Gastroesophageal sphincter (tissue), 4 donors: ENCODE data around the gene MYOZ3. TPM values are rescaled to one million over a fixed set of nuclear protein-coding genes. Genes with fewer than 3 reads are reported as not detected.

ENCODE experiments used
- ATAC-seq: fragments of 150-250 bp; one replicate; pipeline ENCODE4 v1.9.1; 2016; ENCODE audit warnings: mild to moderate bottlenecking, moderate library complexity
- H3K27ac ChIP-seq, 4 donors: fragments of 200-600 bp; sonication (generic) in 3 of 4; 1 replicate in 3 of 4; 2 replicates in 1 of 4; pipeline ENCODE4 v1.5.1; 2016 to 2019
- H3K27me3 ChIP-seq: fragments of 200-600 bp; sonication (generic); one replicate; pipeline ENCODE4 v1.5.1; 2019
- H3K36me3 ChIP-seq, 2 donors: fragments of 200-600 bp; sonication (generic); one replicate each; pipeline ENCODE4 v1.5.1; 2019; ENCODE audit warnings: control low read depth in 1 of 2
- H3K4me1 ChIP-seq, 3 donors: fragments of 200-600 bp; sonication (generic); 1 replicate in 2 of 3; 2 replicates in 1 of 3; pipeline ENCODE4 v1.5.1; 2016 to 2019; ENCODE audit warnings: control low read depth in 2 of 3
- H3K4me3 ChIP-seq, 2 donors: fragments of 200-600 bp; sonication (generic); one replicate each; pipeline ENCODE4 v1.5.1; 2019; ENCODE audit warnings: mild to moderate bottlenecking in 1 of 2, moderate library complexity in 1 of 2
- H3K9me3 ChIP-seq, 3 donors: fragments of 200-600 bp; sonication (generic); one replicate each; pipeline ENCODE4 v1.5.1; 2017 to 2019; ENCODE audit warnings: control low read depth in 2 of 3
- CTCF ChIP-seq, 4 experiments: fragments of 200-600 bp in 2 of 4; fragments of 450-650 bp in 2 of 4; sonication (generic) in 1 of 4; IDR thresholded peaks; one replicate each; pipeline ENCODE4 v1.5.1; 2017 to 2019; ENCODE audit warnings: antibody characterized with exemption in 4 of 4, mild to moderate bottlenecking in 2 of 4, moderate library complexity in 2 of 4
- EP300 ChIP-seq: sonication (generic); formaldehyde crosslinking; IDR thresholded peaks from one replicate; pipeline ENCODE4 v1.6.1; 2017; ENCODE audit warnings: antibody characterized with exemption, mild to moderate bottlenecking
- POLR2A ChIP-seq, 2 donors: fragments of 450-650 bp; IDR thresholded peaks; one replicate each; pipeline ENCODE4 v1.6.1; 2017; ENCODE audit warnings: antibody characterized with exemption in 2 of 2, mild to moderate bottlenecking in 2 of 2, moderate library complexity in 1 of 2
- POLR2AphosphoS5 ChIP-seq: sonication (generic); formaldehyde crosslinking; IDR thresholded peaks from one replicate; pipeline ENCODE4 v1.6.1; 2017; ENCODE audit warnings: antibody characterized with exemption
- WGBS, 2 donors: methylation state at CpG; one replicate each; pipeline ENCODE4 v1.1.5; 2018; ENCODE audit warnings: low coverage in 1 of 2; 5-methylcytosine and 5-hydroxymethylcytosine counted together
- total RNA-seq, 4 donors: library from RNA; depleted of rRNA; stranded (reverse); fragments of >200 nt; gene quantifications; one replicate each; pipeline ENCODE4 v1.1.0, GENCODE V29; 2016

MYOZ3 gene
- total RNA-seq, 4 donors from 2014 or later = 0.13 to 0.62 (median 0.22) TPM; not detected in 1

- Histone ChIP-seq H3K4me1 (peaks cover 21 to 96% (median 62%) of the 10 kb centered on the region in 3 donors), H3K27ac (peak overlapping the region in 3 of 4 donors; percentile 84 to 92 (median 86)), H3K9me3 (no peaks in the 10 kb centered on the region), H3K36me3 (peaks cover 0 to 19% of the 10 kb centered on the region in 2 donors), H3K27me3 (no peaks in the 10 kb centered on the region), H3K4me3 (no peak overlapping the region)
- no peak for ATAC-seq
- no peak for TF ChIP-seq EP300
- no peak for TF ChIP-seq POLR2AphosphoS5
- TF ChIP-seq CTCF (IDR thresholded peaks at IDR 0.05) = no peak
- no peak for TF ChIP-seq POLR2A (IDR thresholded peaks at IDR 0.05)
- 71% methylated on average over 1 of the region's 2 CpGs; no CpG with 5 or more reads in 1 of the 2 donors for WGBS, 2 donors
These were observed 16.5 kb upstream of the MYOZ3 start for GRCh38 chr5:150644514-150644913.

GRCh38 chr5:150645070-150645700 is 15.9 kb upstream of the MYOZ3 start:
- peaks cover 0 to 25% of the 10 kb centered on the region in 2 donors for H3K36me3 ChIP-seq
- no peaks in the 10 kb centered on the region for H3K9me3 ChIP-seq
- no peak for ATAC-seq
- 29 to 73% methylated on average over 1 to 4 of the region's 4 CpGs for WGBS, 2 donors
- TF ChIP-seq POLR2AphosphoS5 (peak; percentile 37), CTCF (IDR thresholded peaks at IDR 0.05) (no peak)
- no peak overlapping the region for H3K4me3 ChIP-seq
- H3K27me3 ChIP-seq = no peaks in the 10 kb centered on the region
- peak overlapping the region in 3 of 4 donors; percentile 84 to 92 (median 86) for H3K27ac ChIP-seq
- peaks cover 21 to 96% (median 56%) of the 10 kb centered on the region in 3 donors for H3K4me1 ChIP-seq

- peak overlapping the region in 1 of 2 donors; percentile 1 for H3K4me3 ChIP-seq
- no peaks in the 10 kb centered on the region for H3K9me3 ChIP-seq
- peak overlapping the region in 3 of 4 donors; percentile 17 to 48 (median 43) for H3K27ac ChIP-seq
- WGBS, 2 donors = 52 to 83% methylated on average over 2 to 13 of the region's 25 CpGs
- peak; percentile 17 for ATAC-seq
- peaks cover 11 to 96% (median 32%) of the 10 kb centered on the region in 3 donors for H3K4me1 ChIP-seq
- H3K36me3 ChIP-seq = peaks cover 0 to 46% of the 10 kb centered on the region in 2 donors
- H3K27me3 ChIP-seq = no peaks in the 10 kb centered on the region
- TF ChIP-seq POLR2A (IDR thresholded peaks at IDR 0.05) = no peak
- no peak for TF ChIP-seq EP300
- peak; percentile 21 for TF ChIP-seq POLR2AphosphoS5
- no peak for TF ChIP-seq CTCF (IDR thresholded peaks at IDR 0.05)
These were observed 13.5 kb upstream of the MYOZ3 start for GRCh38 chr5:150647275-150648251.

- Histone ChIP-seq H3K4me1 (peaks cover 6 to 96% (median 23%) of the 10 kb centered on the region in 3 donors), H3K27ac (peak overlapping the region in 3 of 4 donors; percentile 17 to 48 (median 43)), H3K27me3 (no peaks in the 10 kb centered on the region), H3K4me3 (no peak overlapping the region), H3K9me3 (no peaks in the 10 kb centered on the region), H3K36me3 (peaks cover 0 to 52% of the 10 kb centered on the region in 2 donors)
- 69% methylated on average over 2 of the region's 16 CpGs; no CpG with 5 or more reads in 1 of the 2 donors for WGBS, 2 donors
- ATAC-seq = no peak
- TF ChIP-seq CTCF (IDR thresholded peaks at IDR 0.05) = no peak
- TF ChIP-seq POLR2AphosphoS5 = no peak
- TF ChIP-seq POLR2A (IDR thresholded peaks at IDR 0.05) = no peak
- no peak for TF ChIP-seq EP300
These were observed 12.6 kb upstream of the MYOZ3 start for GRCh38 chr5:150648294-150649107.
